Gastrocnemius medialis (tissue), 4 donors: ENCODE measurements around the gene GRPEL2.

Source experiments
- CTCF ChIP-seq, 5 experiments: fragments of 450-650 bp in 3 of 5; fragments of 200-600 bp in 2 of 5; sonication (generic) in 2 of 5; IDR thresholded peaks in 4 of 5; conservative IDR thresholded peaks in 1 of 5; 1 replicate in 4 of 5; 2 replicates in 1 of 5; pipeline ENCODE4 v1.5.1; 2016 to 2019; ENCODE audit warnings: antibody characterized with exemption in 5 of 5, mild to moderate bottlenecking in 3 of 5, moderate library complexity in 3 of 5
- POLR2A ChIP-seq, 2 donors: fragments of 450-650 bp; IDR thresholded peaks; one replicate each; pipeline ENCODE4 v1.6.1; 2017; ENCODE audit warnings: antibody characterized with exemption in 2 of 2, mild to moderate bottlenecking in 2 of 2, moderate library complexity in 2 of 2

DNA sequence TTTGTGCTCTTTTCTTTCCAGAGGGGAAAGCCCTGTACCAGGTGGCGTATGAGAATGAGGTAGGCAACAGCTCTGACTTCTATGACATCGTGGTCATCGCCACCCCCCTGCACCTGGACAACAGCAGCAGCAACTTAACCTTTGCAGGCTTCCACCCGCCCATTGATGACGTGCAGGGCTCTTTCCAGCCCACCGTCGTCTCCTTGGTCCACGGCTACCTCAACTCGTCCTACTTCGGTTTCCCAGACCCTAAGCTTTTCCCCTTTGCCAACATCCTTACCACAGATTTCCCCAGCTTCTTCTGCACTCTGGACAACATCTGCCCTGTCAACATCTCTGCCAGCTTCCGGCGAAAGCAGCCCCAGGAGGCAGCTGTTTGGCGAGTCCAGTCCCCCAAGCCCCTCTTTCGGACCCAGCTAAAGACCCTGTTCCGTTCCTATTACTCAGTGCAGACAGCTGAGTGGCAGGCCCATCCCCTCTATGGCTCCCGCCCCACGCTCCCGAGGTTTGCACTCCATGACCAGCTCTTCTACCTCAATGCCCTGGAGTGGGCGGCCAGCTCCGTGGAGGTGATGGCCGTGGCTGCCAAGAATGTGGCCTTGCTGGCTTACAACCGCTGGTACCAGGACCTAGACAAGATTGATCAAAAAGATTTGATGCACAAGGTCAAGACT lies 22.8 kb downstream of the GRPEL2 start:
- TF ChIP-seq CTCF (IDR thresholded peaks at IDR 0.05 in 4 of 5, conservative IDR thresholded peaks at IDR 0.05 in 1 of 5) (no peak), POLR2A (IDR thresholded peaks at IDR 0.05) (no peak)
